GM23338 (cell line): ENCODE measurements around the gene SMIM22.

Experiments
- CREB1 ChIP-seq: fragments of 250-450 bp; sonication (Bioruptor Pico); IDR thresholded peaks from 2 replicates; pipeline ENCODE4 v1.5.0; 2020; ENCODE audit warnings: low read depth, mild to moderate bottlenecking, moderate library complexity
- EZH2 ChIP-seq: fragments of 200-600 bp; sonication (generic); IDR thresholded peaks from one replicate; pipeline ENCODE4 v1.8.0; 2017; ENCODE audit warnings: antibody characterized with exemption, mild to moderate bottlenecking, low read depth; ENCODE audit not compliant: unreplicated experiment
- EZH2phosphoT487 ChIP-seq: fragments of 200-600 bp; sonication (generic); IDR thresholded peaks from one replicate; pipeline ENCODE4 v1.8.1; 2018; ENCODE audit warnings: antibody characterized with exemption; ENCODE audit not compliant: unreplicated experiment
- NANOG ChIP-seq: IDR thresholded peaks from 2 replicates; pipeline ENCODE4 v1.6.1; 2016; ENCODE audit warnings: antibody characterized with exemption, borderline replicate concordance
- POLR2AphosphoS5 ChIP-seq: IDR thresholded peaks from 2 replicates; pipeline ENCODE4 v1.6.1; 2016; ENCODE audit warnings: antibody characterized with exemption, low read depth
- STAT1 ChIP-seq: IDR thresholded peaks from one replicate; pipeline ENCODE4 v1.6.1; 2016; ENCODE audit warnings: antibody characterized with exemption; ENCODE audit not compliant: unreplicated experiment
- TF ChIP-seq, protein P1 (sequence below), 2 experiments: fragments of 200-600 bp in 1 of 2; sonication (generic) in 1 of 2; conservative IDR thresholded peaks; 2 replicates each; pipeline versions ENCODE4 v1.5.1 to v1.6.1; 2016 to 2017; ENCODE audit warnings: antibody characterized with exemption in 2 of 2, low read depth in 2 of 2, mild to moderate bottlenecking in 2 of 2, moderate library complexity in 1 of 2
- TF ChIP-seq, protein P2 (sequence below): IDR thresholded peaks from 2 replicates; pipeline ENCODE4 v1.6.1; 2016; ENCODE audit warnings: antibody characterized with exemption
- TF ChIP-seq, protein P3 (sequence below): IDR thresholded peaks from one replicate; pipeline ENCODE4 v1.6.1; 2018; ENCODE audit warnings: antibody characterized with exemption; ENCODE audit not compliant: unreplicated experiment

DNA sequence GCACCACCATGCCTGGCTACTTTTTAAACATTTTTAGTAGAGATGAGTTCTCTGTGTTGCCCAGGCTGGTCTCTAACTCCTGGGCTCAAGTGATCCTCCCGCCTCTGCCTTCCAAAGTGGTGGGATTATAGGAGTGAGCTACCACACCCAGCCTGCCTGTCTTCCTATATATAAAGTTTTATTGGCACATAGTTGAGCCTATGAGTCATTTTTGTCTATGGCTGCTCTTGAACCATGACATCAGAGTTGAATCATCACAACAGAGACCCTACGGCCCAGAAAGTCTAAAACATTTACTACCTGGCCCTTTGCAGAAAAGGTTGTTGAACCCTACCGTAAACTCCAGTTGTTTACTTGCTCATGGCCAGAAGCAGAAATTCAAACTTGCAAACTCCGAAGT lies 14.9 kb upstream of the SMIM22 start:
- TF ChIP-seq, protein P1, sequence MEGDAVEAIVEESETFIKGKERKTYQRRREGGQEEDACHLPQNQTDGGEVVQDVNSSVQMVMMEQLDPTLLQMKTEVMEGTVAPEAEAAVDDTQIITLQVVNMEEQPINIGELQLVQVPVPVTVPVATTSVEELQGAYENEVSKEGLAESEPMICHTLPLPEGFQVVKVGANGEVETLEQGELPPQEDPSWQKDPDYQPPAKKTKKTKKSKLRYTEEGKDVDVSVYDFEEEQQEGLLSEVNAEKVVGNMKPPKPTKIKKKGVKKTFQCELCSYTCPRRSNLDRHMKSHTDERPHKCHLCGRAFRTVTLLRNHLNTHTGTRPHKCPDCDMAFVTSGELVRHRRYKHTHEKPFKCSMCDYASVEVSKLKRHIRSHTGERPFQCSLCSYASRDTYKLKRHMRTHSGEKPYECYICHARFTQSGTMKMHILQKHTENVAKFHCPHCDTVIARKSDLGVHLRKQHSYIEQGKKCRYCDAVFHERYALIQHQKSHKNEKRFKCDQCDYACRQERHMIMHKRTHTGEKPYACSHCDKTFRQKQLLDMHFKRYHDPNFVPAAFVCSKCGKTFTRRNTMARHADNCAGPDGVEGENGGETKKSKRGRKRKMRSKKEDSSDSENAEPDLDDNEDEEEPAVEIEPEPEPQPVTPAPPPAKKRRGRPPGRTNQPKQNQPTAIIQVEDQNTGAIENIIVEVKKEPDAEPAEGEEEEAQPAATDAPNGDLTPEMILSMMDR (conservative IDR thresholded peaks at IDR 0.05; ENCODE audit: low read depth in 2 of 2) = no peak
- TF ChIP-seq EZH2 (no peak), POLR2AphosphoS5 (no peak), CREB1 (CRISPR knock-in tag) (no peak), EZH2phosphoT487 (no peak), NANOG (no peak), STAT1 (no peak)
- TF ChIP-seq, protein P2, sequence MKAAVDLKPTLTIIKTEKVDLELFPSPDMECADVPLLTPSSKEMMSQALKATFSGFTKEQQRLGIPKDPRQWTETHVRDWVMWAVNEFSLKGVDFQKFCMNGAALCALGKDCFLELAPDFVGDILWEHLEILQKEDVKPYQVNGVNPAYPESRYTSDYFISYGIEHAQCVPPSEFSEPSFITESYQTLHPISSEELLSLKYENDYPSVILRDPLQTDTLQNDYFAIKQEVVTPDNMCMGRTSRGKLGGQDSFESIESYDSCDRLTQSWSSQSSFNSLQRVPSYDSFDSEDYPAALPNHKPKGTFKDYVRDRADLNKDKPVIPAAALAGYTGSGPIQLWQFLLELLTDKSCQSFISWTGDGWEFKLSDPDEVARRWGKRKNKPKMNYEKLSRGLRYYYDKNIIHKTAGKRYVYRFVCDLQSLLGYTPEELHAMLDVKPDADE = no peak
- TF ChIP-seq, protein P3, sequence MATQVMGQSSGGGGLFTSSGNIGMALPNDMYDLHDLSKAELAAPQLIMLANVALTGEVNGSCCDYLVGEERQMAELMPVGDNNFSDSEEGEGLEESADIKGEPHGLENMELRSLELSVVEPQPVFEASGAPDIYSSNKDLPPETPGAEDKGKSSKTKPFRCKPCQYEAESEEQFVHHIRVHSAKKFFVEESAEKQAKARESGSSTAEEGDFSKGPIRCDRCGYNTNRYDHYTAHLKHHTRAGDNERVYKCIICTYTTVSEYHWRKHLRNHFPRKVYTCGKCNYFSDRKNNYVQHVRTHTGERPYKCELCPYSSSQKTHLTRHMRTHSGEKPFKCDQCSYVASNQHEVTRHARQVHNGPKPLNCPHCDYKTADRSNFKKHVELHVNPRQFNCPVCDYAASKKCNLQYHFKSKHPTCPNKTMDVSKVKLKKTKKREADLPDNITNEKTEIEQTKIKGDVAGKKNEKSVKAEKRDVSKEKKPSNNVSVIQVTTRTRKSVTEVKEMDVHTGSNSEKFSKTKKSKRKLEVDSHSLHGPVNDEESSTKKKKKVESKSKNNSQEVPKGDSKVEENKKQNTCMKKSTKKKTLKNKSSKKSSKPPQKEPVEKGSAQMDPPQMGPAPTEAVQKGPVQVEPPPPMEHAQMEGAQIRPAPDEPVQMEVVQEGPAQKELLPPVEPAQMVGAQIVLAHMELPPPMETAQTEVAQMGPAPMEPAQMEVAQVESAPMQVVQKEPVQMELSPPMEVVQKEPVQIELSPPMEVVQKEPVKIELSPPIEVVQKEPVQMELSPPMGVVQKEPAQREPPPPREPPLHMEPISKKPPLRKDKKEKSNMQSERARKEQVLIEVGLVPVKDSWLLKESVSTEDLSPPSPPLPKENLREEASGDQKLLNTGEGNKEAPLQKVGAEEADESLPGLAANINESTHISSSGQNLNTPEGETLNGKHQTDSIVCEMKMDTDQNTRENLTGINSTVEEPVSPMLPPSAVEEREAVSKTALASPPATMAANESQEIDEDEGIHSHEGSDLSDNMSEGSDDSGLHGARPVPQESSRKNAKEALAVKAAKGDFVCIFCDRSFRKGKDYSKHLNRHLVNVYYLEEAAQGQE = no peak
